ENCODE results near the gene TGFB1I1.
"Not testable (repeated sequence)": the region's sequence is repeated elsewhere in the genome, so short reads cannot be mapped to it uniquely, and the experiment has no call there.

The TGFB1I1 gene

DNA sequence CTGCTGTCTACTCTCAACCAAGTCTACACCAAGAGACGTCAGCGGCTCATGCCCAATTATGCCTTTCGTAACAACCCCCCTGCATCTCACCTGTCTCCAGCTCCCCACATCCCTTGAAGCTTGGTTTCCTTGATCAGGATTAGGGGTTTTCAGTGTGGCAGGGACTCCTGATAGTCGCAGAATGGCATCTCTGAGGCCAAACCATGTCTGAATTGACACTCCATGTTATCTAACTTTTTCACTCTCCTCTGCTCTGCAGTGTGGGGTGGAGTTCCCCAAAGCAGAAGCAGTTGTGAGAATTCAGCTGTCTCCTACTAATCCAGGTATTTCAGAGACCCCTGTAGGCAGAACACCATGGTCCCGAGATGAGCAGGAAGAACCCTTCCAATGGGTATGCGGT lies 50.1 kb downstream of the TGFB1I1 start:
- TF ChIP-seq EZH2phosphoT487 (conservative IDR thresholded peaks at IDR 0.05; ENCODE audit: low read length) (no peak), CTCF (IDR thresholded peaks at IDR 0.05; ENCODE audit: insufficient read depth, low read length, poor library complexity, severe bottlenecking) (no peak)
- no peak overlapping the region for H3K4me2 ChIP-seq (ENCODE audit: low read depth, low read length, poor library complexity, severe bottlenecking)
- no peaks in the 10 kb centered on the region for H3F3A ChIP-seq (ENCODE audit: insufficient read depth)
- no peaks in the 10 kb centered on the region for H3K9me3 ChIP-seq (ENCODE audit: insufficient read depth, low read length)
- H3K36me3 ChIP-seq (ENCODE audit: low read length): no peaks in the 10 kb centered on the region
- no peaks in the 10 kb centered on the region for H3K9me2 ChIP-seq (replicated peaks; ENCODE audit: insufficient read depth, low read length)
- H2AFZ ChIP-seq (ENCODE audit: low read depth, low read length, severe bottlenecking): no peak overlapping the region
- no peaks in the 10 kb centered on the region for H3K79me2 ChIP-seq (ENCODE audit: insufficient read depth, low read length)
- H3K27ac ChIP-seq (ENCODE audit: low read depth, low read length): no peak overlapping the region
- H3K4me3 ChIP-seq (ENCODE audit: insufficient read depth, low read length, poor library complexity, severe bottlenecking): no peak overlapping the region
- H3K9ac ChIP-seq (ENCODE audit: low read length): no peak overlapping the region
- no peaks in the 10 kb centered on the region for H3K27me3 ChIP-seq (ENCODE audit: low read length)
- H4K20me1 ChIP-seq (ENCODE audit: low read depth, low read length): no peaks in the 10 kb centered on the region

DNA sequence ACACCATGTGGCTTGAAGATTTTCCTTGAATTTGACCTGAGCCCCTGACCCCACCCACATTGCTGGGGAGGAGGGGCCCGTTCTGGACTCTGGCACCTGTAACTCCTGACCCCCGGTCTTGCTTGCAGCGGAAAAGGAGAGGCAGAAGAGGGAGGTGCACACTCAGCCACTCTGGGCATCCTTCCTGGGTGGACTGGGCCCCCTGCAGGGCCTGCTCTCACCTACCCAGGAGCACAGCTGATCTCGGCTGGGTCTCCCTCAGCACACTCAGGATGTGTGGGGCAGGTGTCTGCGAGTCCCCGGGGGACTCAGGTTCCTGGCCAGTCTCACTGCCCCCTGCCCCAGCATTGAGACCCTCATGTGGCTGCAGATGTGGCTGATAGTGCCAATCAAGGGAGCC lies 51.8 kb downstream of the TGFB1I1 start:
- not testable (repeated sequence) for H4K20me1 ChIP-seq (ENCODE audit: low read depth, low read length); H3K79me2 ChIP-seq (ENCODE audit: insufficient read depth, low read length); H3F3A ChIP-seq (ENCODE audit: insufficient read depth); H3K27me3 ChIP-seq (ENCODE audit: low read length); H3K9me3 ChIP-seq (ENCODE audit: insufficient read depth, low read length); H2AFZ ChIP-seq (ENCODE audit: low read depth, low read length, severe bottlenecking); H3K9ac ChIP-seq (ENCODE audit: low read length); H3K4me3 ChIP-seq (ENCODE audit: insufficient read depth, low read length, poor library complexity, severe bottlenecking); H3K36me3 ChIP-seq (ENCODE audit: low read length); H3K9me2 ChIP-seq (replicated peaks; ENCODE audit: insufficient read depth, low read length); H3K27ac ChIP-seq (ENCODE audit: low read depth, low read length); H3K4me2 ChIP-seq (ENCODE audit: low read depth, low read length, poor library complexity, severe bottlenecking)

GRCh38 chr16:31525113-31525512 lies 53.2 kb downstream of the TGFB1I1 start:
- Histone ChIP-seq H3F3A (ENCODE audit: insufficient read depth) (no peaks in the 10 kb centered on the region), H3K27me3 (ENCODE audit: low read length) (no peaks in the 10 kb centered on the region), H3K9me2 (replicated peaks; ENCODE audit: insufficient read depth, low read length) (no peaks in the 10 kb centered on the region), H3K79me2 (ENCODE audit: insufficient read depth, low read length) (no peaks in the 10 kb centered on the region), H3K4me2 (ENCODE audit: low read depth, low read length, poor library complexity, severe bottlenecking) (no peak overlapping the region), H3K36me3 (ENCODE audit: low read length) (no peaks in the 10 kb centered on the region), H3K9me3 (ENCODE audit: insufficient read depth, low read length) (no peaks in the 10 kb centered on the region), H3K9ac (ENCODE audit: low read length) (no peak overlapping the region), H4K20me1 (ENCODE audit: low read depth, low read length) (no peaks in the 10 kb centered on the region), H3K27ac (ENCODE audit: low read depth, low read length) (no peak overlapping the region), H2AFZ (ENCODE audit: low read depth, low read length, severe bottlenecking) (no peak overlapping the region), H3K4me3 (ENCODE audit: insufficient read depth, low read length, poor library complexity, severe bottlenecking) (no peak overlapping the region)
- TF ChIP-seq CTCF (IDR thresholded peaks at IDR 0.05; ENCODE audit: insufficient read depth, low read length, poor library complexity, severe bottlenecking) (no peak), EZH2phosphoT487 (conservative IDR thresholded peaks at IDR 0.05; ENCODE audit: low read length) (no peak)

Measured in SU-DHL-6 (cell line).